Pancreas (tissue), 10 donors: ENCODE measurements around the gene SEC63. TPM values are rescaled to one million over a fixed set of nuclear protein-coding genes. Genes with fewer than 3 reads are reported as not detected.

Source experiments
- ATAC-seq, 4 donors: fragments of 200-7000 bp; cut with Tn5 transposase; one replicate each; pipeline versions ENCODE4 v1.8.0 to v1.9.1; 2020; ENCODE audit warnings: mild to moderate bottlenecking in 4 of 4, moderate library complexity in 4 of 4
- DNase-seq, 6 donors: peaks; one replicate each; pipeline ENCODE4 v3.0.0-alpha.2; 2020
- FAIRE-seq: peaks from 2 replicates; lab custom pipeline; 2012; peaks lifted over from hg19 to GRCh38; lab: Jason Lieb, UNC
- H3K27ac ChIP-seq, 4 donors: fragments of 200-600 bp; sonication (generic); 1 replicate in 3 of 4; 2 replicates in 1 of 4; pipeline versions ENCODE4 v1.5.0 to v1.8.0; 2020
- H3K27me3 ChIP-seq, 4 donors: fragments of 200-600 bp; one replicate each; pipeline ENCODE4 v1.8.0; 2021
- H3K36me3 ChIP-seq, 3 donors: fragments of 200-600 bp; sonication (generic) in 1 of 3; one replicate each; pipeline versions ENCODE4 v1.5.0 to v1.8.0; 2020 to 2021
- H3K4me1 ChIP-seq, 3 donors: fragments of 200-600 bp; one replicate each; pipeline ENCODE4 v1.8.0; 2021
- H3K4me3 ChIP-seq, 4 donors: fragments of 200-600 bp; sonication (generic) in 2 of 4; one replicate each; pipeline versions ENCODE4 v1.5.0 to v1.8.0; 2020 to 2021
- H3K9me3 ChIP-seq, 4 donors: fragments of 200-600 bp; one replicate each; pipeline ENCODE4 v1.8.0; 2021
- WGBS, 2 donors: extraction: QIAGEN DNeasy Blood & Tissue Kit; methylation state at CpG; one replicate each; pipeline ENCODE4 v1.1.7; 2013; 5-methylcytosine and 5-hydroxymethylcytosine counted together
- intact Hi-C, 3 donors: fragments of 100-400 bp; cut with DNase I; formaldehyde crosslinking; loops; one replicate each; pipeline versions ENCODE4 v1.11.1 to v1.14.2; 2022
- polyA plus RNA-seq, 2 donors: library from polyadenylated mRNA; stranded (reverse); fragments of 200-250 nt; gene quantifications; one replicate each; pipeline ENCODE4 v1.2.3, GENCODE V29; 2013
- total RNA-seq, 6 donors: library from RNA; stranded (reverse); fragmentation: NEBNext Ultra II Directional in 4 of 6; extraction: Animal tissue kit (Norgen Biotek cat#: 25700) in 4 of 6; gene quantifications; one replicate each; pipeline versions ENCODE4 v1.2.1 to v1.2.4, GENCODE V29; 2021 to 2023
- TF ChIP-seq, protein P1 (sequence below), 4 donors: fragments of 200-600 bp; sonication (generic) in 3 of 4; IDR thresholded peaks; one replicate each; pipeline versions ENCODE4 v1.5.0 to v1.8.0; 2021; ENCODE audit warnings: antibody characterized with exemption in 4 of 4
- donor health status: healthy with polysubstance abuse.
- donor health status: DM: no; HTN: no; CAD: no; lungs with moderate emphysema.
- donor health status: DM: no; HTN: no; CAD: no.
- donor health status: control.
- donor health status: control.
- donor health status: Bipolar disorder and iron deficiency.
- donor health status: DM: yes; HTN: yes; CAD: no.
- donor health status: DM: no; HTN: no; CAD: no.
- donor health status: DM: no; HTN: no; CAD: no.
- donor health status: DM: yes; HTN: yes; CAD: no.

The SEC63 gene
- total and polyA plus RNA-seq, 8 donors = 34.4 to 146 (median 115) TPM

DNA sequence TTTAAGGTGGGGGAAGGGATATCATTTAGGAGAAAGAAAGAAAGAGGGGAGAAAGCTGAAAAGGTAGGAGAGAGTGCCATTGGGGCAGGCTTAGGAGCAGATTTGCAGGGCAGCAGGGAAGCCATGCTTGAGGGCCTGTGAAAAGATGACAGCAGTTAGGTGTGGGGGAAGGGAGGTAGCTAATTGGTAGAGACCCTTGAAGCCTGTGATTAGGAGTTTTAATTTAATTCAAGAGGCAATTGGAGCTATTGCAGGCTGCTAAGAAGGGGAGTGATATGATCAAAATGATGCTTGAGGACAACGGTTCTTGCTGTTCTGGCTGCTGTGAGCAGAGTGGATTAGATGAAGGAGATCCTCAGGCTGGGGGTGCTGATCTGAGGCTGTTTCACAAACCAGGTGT is 24.5 kb upstream of the SEC63 start:
- H3K27me3 ChIP-seq = no peaks in the 10 kb centered on the region
- H3K4me3 ChIP-seq = no peak overlapping the region
- H3K9me3 ChIP-seq = no peaks in the 10 kb centered on the region
- H3K4me1 ChIP-seq = no peaks in the 10 kb centered on the region
- DNase-seq (no peak), FAIRE-seq (no peak), ATAC-seq (no peak)
- intact Hi-C loops = loop anchor here in 1 of 3 donors (5.0 kb wide), 1 partner anchor 65 kb away; no protein-coding TSS in a partner anchor
- no peaks in the 10 kb centered on the region for H3K36me3 ChIP-seq
- 77 to 81% methylated on average over 1 of the region's 1 CpG for WGBS, 2 donors
- H3K27ac ChIP-seq = no peak overlapping the region
- TF ChIP-seq, protein P1, sequence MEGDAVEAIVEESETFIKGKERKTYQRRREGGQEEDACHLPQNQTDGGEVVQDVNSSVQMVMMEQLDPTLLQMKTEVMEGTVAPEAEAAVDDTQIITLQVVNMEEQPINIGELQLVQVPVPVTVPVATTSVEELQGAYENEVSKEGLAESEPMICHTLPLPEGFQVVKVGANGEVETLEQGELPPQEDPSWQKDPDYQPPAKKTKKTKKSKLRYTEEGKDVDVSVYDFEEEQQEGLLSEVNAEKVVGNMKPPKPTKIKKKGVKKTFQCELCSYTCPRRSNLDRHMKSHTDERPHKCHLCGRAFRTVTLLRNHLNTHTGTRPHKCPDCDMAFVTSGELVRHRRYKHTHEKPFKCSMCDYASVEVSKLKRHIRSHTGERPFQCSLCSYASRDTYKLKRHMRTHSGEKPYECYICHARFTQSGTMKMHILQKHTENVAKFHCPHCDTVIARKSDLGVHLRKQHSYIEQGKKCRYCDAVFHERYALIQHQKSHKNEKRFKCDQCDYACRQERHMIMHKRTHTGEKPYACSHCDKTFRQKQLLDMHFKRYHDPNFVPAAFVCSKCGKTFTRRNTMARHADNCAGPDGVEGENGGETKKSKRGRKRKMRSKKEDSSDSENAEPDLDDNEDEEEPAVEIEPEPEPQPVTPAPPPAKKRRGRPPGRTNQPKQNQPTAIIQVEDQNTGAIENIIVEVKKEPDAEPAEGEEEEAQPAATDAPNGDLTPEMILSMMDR (IDR thresholded peaks at IDR 0.05) = no peak

DNA sequence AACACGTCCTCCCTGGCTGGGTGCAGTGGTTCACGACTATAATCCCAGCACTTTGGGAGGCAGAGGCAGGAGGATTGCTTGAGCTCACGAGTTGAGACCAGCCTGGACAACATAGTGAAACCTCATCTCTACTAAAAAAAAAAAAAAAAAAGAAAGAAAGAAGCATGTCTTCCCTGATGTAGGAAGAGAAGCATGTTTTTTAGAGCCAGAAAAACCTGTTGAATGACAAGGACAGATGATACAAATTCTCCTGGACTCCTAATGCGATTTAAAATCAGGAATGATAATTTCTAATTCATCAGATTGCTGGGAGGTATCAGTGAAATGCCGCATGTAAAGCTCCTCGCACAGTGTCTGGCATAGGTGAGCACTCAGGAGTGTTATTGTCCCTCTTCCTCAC is 23.7 kb upstream of the SEC63 start:
- Histone ChIP-seq H3K4me3 (no peak overlapping the region), H3K27ac (no peak overlapping the region), H3K9me3 (no peaks in the 10 kb centered on the region), H3K4me1 (no peaks in the 10 kb centered on the region), H3K27me3 (no peaks in the 10 kb centered on the region), H3K36me3 (no peaks in the 10 kb centered on the region)
- no peak for FAIRE-seq
- intact Hi-C loops = loop anchor here in 1 of 3 donors (5.0 kb wide), 1 partner anchor 66 kb away; no protein-coding TSS in a partner anchor
- no peak for DNase-seq
- WGBS, 2 donors = 69 to 73% methylated on average over 6 of the region's 6 CpGs
- no peak for ATAC-seq
- TF ChIP-seq, protein P1 (IDR thresholded peaks at IDR 0.05) = no peak

DNA sequence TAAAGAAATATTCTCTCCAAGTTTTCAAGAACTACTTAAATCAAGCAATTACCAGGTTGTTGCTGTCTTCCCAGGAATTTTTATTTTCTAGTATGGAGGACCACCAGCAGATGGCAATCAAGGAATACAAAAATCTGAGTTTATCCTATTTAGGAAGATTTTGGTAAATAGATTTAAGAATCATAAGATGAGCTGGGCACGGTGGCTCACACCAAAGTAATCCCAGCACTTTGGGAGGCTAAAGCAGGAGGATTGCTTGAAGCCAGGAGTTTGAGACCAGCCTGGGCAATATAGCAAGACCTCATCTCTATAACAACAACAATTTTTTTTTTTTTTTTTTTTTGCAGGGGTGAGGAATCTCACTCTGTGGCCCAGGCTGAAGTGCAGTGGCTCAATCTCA is 19.3 kb upstream of the SEC63 start:
- WGBS, 2 donors = 21 to 22% methylated on average over 1 of the region's 1 CpG
- FAIRE-seq (no peak), DNase-seq (no peak), ATAC-seq (peak in 3 of 4 donors; percentile 47 to 48 (median 47))
- H3K27ac ChIP-seq = no peak overlapping the region
- H3K4me1 ChIP-seq = peaks cover 0 to 4% (median 0%) of the 10 kb centered on the region in 3 donors
- no peaks in the 10 kb centered on the region for H3K9me3 ChIP-seq
- TF ChIP-seq, protein P1 (IDR thresholded peaks at IDR 0.05) = peak in 2 of 4 donors; percentile 17 to 24
- no peak overlapping the region for H3K4me3 ChIP-seq
- H3K27me3 ChIP-seq = no peaks in the 10 kb centered on the region
- intact Hi-C loops = loop anchor here in 2 of 3 donors (2.0 to 10.0 kb wide), 2 partner anchors 74 to 548 kb away; no protein-coding TSS in a partner anchor
- no peaks in the 10 kb centered on the region for H3K36me3 ChIP-seq

DNA sequence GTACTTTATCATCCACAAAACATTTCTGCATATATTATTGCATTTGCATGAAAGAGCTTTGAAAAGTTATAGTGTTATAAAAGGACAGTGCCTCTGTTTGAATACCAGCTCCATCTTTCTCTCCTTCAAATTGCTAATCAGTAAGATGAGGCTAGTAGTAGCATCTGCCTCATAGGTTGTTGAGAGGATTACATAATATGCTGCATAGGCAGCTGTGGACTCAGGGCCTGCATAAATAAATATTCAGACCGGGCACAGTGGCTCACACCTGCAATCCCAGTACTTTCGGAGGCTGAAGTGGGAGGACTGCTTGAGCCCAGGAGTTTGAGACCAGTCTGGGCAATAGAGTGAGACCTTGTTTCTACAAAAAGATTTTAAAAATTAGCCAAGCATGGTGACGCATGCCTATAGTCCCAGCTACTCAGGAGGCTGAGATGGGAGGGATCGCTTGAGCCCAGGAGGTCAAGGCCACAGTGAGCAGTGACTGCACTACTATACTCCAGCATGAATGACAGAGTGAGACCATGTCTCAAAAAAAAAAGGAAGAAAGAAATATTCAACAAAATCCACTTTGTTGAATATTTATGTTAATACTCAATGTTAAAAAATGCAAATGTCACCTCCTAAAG is 18.3 kb upstream of the SEC63 start:
- Histone ChIP-seq H3K27me3 (no peaks in the 10 kb centered on the region), H3K27ac (no peak overlapping the region), H3K4me1 (peaks cover 0 to 4% (median 0%) of the 10 kb centered on the region in 3 donors), H3K4me3 (no peak overlapping the region), H3K9me3 (no peaks in the 10 kb centered on the region), H3K36me3 (no peaks in the 10 kb centered on the region)
- DNase-seq (no peak), FAIRE-seq (no peak), ATAC-seq (no peak)
- TF ChIP-seq, protein P1 (IDR thresholded peaks at IDR 0.05) = no peak
- WGBS, 2 donors = 73 to 85% methylated on average over 4 of the region's 4 CpGs
- intact Hi-C loops = loop anchor here in 2 of 3 donors (2.0 to 10.0 kb wide), 2 partner anchors 75 to 549 kb away; no protein-coding TSS in a partner anchor

DNA sequence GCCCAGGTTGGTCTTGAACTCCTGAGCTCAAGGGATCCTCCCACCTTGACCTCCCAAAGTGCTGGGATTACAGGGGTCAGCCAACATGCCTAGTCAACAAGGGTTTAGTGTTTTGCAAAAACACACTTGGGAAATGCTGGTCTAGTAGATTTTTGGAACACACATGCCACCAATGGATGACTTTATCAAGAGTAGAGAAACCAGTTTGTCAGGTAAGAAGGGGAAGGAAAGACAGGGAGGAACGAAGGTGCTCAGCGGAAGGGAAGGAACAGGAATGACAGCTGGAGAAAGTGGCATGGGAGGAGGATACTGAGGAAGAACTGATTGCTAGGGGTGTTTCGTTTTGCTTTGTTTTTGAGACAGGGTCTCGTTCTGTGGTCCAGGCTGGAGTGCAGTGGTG is 15.6 kb upstream of the SEC63 start:
- H3K4me1 ChIP-seq = peaks cover 0 to 4% (median 0%) of the 10 kb centered on the region in 3 donors
- no peak for FAIRE-seq
- intact Hi-C loops = loop anchor here in 1 of 3 donors (10.0 kb wide), 1 partner anchor 551 kb away; no protein-coding TSS in a partner anchor
- no peak overlapping the region for H3K27ac ChIP-seq
- H3K4me3 ChIP-seq = no peak overlapping the region
- H3K36me3 ChIP-seq = no peaks in the 10 kb centered on the region
- 49 to 51% methylated on average over 4 of the region's 4 CpGs for WGBS, 2 donors
- ATAC-seq = peak; percentile 53 to 66 (median 62)
- H3K27me3 ChIP-seq = no peaks in the 10 kb centered on the region
- no peak for DNase-seq
- H3K9me3 ChIP-seq = no peaks in the 10 kb centered on the region
- TF ChIP-seq, protein P1 (IDR thresholded peaks at IDR 0.05) = no peak
